ENCODE results near the gene RAPGEF2.
"Not testable (repeated sequence)": the region's sequence is repeated elsewhere in the genome, so short reads cannot be mapped to it uniquely, and the experiment has no call there.

RAPGEF2 gene

DNA sequence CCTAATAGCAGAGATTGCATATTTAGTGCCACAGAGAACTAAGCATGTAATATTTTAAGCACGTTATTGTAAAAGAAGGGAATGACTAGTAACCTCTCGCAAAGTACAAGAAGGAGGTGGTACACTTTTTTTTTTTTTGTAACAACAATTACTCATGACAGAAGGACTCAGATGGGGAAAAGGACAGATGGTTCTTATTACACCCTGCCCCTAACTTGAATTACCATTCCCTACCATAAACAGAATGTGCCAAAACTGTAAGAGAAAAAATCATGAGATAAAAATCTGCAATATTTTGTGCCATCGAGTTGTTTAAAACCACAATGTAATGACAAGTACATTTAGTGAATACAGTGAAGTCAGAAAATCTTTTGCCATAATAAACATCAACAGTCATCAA, 33.0 kb upstream of the RAPGEF2 start:
- H3K27ac ChIP-seq, result no peak overlapping the region
- no peak for TF ChIP-seq ZFX (IDR thresholded peaks at IDR 0.05; ENCODE audit: borderline replicate concordance)
- TF ChIP-seq, protein P1, sequence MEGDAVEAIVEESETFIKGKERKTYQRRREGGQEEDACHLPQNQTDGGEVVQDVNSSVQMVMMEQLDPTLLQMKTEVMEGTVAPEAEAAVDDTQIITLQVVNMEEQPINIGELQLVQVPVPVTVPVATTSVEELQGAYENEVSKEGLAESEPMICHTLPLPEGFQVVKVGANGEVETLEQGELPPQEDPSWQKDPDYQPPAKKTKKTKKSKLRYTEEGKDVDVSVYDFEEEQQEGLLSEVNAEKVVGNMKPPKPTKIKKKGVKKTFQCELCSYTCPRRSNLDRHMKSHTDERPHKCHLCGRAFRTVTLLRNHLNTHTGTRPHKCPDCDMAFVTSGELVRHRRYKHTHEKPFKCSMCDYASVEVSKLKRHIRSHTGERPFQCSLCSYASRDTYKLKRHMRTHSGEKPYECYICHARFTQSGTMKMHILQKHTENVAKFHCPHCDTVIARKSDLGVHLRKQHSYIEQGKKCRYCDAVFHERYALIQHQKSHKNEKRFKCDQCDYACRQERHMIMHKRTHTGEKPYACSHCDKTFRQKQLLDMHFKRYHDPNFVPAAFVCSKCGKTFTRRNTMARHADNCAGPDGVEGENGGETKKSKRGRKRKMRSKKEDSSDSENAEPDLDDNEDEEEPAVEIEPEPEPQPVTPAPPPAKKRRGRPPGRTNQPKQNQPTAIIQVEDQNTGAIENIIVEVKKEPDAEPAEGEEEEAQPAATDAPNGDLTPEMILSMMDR (IDR thresholded peaks at IDR 0.05), result no peak

DNA sequence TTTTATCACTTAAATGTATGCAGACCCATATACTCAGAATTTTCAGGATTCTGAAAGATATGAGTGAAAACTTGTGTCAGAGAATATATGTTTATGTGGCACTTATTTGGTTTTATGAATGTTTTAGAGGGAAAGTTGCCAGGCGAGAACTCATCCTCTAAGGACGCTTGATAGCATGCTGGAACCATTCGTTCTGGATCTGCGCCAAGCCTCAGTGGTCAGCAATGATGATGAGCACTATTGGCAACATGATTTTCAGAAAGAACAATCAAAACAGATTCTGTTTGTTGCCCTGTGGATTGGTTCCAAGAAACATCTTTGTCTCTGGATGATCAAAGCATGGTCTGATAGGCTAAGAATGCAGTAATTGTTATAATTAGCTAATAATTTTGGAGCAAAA, 32.1 kb upstream of the RAPGEF2 start:
- H3K27ac ChIP-seq, result no peak overlapping the region
- TF ChIP-seq, protein P1 (IDR thresholded peaks at IDR 0.05), result no peak
- no peak for TF ChIP-seq ZFX (IDR thresholded peaks at IDR 0.05; ENCODE audit: borderline replicate concordance)

DNA sequence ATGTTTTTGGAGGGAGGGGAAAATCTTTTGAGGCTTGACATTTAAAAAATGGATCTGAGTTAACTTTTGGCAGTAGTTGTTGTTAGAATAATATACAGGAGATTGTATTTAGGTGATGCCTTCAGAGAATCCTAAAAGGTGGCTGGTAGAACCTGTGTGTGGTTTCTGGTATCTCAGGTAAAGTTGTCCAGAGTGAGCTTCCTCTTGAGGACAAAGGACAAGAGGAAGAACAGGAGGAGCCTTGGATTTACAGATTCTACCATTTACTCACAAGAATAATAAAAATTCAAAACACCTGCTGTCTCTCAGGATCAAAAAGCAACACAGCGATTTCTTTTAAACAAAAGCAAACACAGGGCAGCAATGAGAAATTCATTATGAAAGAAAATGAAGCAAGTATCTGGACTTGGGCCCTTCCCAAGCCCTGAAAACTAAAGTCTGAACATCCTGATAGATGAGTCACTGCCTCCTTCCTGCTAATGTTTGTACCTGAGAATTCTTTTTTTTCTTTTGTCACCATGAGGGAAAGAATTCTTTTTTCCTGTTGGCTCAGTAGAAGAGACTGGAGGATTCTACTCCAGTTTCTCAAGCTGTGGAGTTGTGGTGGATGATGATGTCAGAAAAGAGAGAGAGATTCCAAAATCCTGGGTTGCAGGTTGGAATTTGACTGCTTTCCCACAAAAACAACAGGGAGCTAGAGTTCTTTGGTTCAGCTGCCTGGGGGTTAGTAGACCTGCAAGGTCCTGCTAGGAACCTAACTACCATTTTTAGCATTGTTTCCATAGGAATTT, 31.5 kb upstream of the RAPGEF2 start:
- TF ChIP-seq ZFX (IDR thresholded peaks at IDR 0.05; ENCODE audit: borderline replicate concordance), result no peak
- TF ChIP-seq, protein P1 (IDR thresholded peaks at IDR 0.05), result no peak
- H3K27ac ChIP-seq, result no peak overlapping the region

DNA sequence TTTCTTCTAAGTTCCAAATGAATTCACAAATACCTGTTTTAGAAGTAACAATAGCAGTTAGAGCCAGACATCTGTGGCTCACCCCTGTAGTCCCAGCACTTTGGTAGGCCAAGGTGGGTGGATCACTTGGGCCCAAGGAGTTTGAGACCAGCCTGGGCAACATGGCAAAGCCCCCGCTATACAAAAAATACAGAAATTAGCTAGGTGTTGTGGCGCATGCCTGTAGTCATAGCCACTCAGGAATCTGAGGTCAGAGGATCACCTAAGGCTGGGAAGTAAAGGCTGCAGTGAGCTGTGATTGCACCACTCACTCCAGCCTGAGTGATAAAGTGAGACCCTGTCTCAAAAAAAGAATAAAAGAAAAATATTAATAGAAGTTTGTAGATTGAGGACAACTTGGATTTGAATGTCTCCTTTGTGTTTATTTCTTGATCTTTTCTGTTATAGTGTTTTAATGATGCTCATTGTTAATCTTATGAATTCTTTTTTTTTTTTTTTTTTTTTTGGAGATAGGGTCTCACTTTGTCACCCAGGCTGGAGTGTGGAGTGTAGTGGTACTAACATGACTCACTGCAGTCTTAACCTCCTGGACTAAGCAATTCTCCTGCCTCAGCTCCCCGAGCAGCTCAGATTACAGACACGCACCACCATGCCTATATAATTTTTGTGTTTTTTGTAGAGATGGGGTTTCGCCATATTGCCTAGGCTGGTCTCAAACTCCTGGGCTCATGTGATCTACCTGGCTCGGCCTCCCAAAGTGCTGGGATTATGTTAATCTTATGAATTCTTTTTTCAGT, 30.7 kb upstream of the RAPGEF2 start:
- no peak for TF ChIP-seq ZFX (IDR thresholded peaks at IDR 0.05; ENCODE audit: borderline replicate concordance)
- TF ChIP-seq, protein P1 (IDR thresholded peaks at IDR 0.05), result no peak
- no peak overlapping the region for H3K27ac ChIP-seq

DNA sequence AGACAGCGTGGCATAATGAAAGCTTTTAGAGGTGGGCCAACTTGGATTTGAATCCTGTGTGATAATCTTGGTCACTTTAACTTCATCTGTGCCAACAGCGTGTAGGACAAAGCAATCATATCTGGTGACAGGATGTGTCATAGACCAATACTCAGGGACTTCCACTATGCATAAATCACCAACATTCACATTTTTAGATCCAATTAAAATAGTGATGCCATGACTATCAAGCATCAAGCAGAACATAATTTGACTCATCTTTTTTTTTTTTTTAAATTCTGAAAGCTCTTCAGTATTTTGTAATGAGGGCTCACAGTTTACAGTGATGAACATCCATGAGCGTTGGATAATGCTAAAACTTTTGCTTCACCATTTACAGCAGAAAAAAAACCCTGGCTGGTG, 27.3 kb upstream of the RAPGEF2 start:
- no peak overlapping the region for H3K27ac ChIP-seq
- no peak for TF ChIP-seq ZFX (IDR thresholded peaks at IDR 0.05; ENCODE audit: borderline replicate concordance)
- TF ChIP-seq, protein P1 (IDR thresholded peaks at IDR 0.05), result no peak

DNA sequence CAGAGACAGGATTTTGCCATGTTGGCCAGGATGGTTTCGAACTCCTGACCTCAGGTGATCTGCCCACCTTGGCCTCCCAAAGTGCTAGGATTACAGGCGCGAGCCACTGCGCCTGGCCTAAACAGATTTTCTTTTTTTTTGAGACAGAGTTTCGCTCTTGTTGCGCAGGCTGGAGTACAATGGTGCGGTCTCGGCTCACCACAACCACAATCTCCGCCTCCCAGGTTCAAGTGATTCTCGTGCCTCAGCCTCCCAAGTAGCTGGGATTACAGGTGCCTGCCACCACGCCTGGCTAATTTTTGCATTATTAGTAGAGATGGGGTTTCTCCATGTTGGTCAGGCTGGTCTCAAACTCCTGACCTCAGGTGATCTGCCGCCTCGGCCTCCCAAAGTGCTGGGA, 25.9 kb upstream of the RAPGEF2 start:
- not testable (repeated sequence) for H3K27ac ChIP-seq

DNA sequence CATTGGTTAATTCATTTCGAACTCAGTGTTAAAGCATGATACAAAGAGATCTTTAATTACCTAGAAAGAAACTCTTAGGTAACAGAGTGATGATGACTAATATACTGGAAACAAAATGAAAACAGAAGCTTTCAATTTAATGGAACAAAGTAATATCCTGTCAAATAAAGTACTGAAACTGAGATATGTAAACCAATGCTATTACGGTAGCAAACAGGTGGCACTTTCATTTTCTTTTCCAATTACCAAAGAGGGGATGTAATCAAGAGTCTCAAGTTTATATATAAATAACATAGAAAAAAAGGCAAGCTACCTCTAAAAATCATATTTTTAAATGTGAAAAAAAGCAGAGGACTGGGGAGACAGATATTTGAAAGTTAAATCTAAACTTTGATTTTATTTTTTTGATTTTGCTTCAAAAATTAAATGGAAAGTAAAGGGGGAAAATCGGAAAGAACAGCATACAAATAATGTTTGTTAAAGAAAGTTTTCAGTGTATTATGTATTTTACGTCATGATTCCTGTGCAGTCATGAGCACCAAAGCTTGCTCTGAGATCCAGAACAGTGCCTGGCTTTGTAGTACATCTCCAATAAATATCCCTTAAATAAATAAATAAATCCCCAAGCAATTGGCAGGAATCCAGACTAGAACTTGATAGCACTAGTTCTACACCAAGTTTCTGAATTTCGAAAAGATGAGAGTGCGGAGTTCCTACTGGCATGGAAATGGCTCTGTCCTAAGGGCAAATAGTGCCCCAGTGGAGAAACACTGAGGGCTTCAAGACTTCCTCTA, 25.0 kb upstream of the RAPGEF2 start:
- H3K27ac ChIP-seq, result no peak overlapping the region
- no peak for TF ChIP-seq ZFX (IDR thresholded peaks at IDR 0.05; ENCODE audit: borderline replicate concordance)
- TF ChIP-seq, protein P1 (IDR thresholded peaks at IDR 0.05), result no peak

Data from 22Rv1 (cell line).